Measurements from ENCODE around the gene IPO13. TPM values are rescaled to one million over a fixed set of nuclear protein-coding genes. Genes with fewer than 3 reads are reported as not detected.

IPO13 gene
- total RNA-seq, 1 donor from 2014 or later, result 53.2 TPM

- peaks cover 8% of the 10 kb centered on the region for H3K9me3 Mint-ChIP-seq (ENCODE audit: unreplicated experiment)
- peak overlapping the region; percentile 71 for H3K4me3 Mint-ChIP-seq (ENCODE audit: unreplicated experiment)
- peak; percentile 51 for DNase-seq
- no peak overlapping the region for H3K27ac Mint-ChIP-seq (ENCODE audit: unreplicated experiment)
- peaks cover 16% of the 10 kb centered on the region for H3K4me1 Mint-ChIP-seq (ENCODE audit: low read depth, unreplicated experiment)
- H3K36me3 Mint-ChIP-seq (ENCODE audit: unreplicated experiment), result peaks cover 12% of the 10 kb centered on the region
- TF ChIP-seq CTCF (IDR thresholded peaks at IDR 0.05; ENCODE audit: partially characterized antibody, unreplicated experiment), result peak; percentile 44
- H3K27me3 Mint-ChIP-seq (ENCODE audit: unreplicated experiment), result peaks cover 21% of the 10 kb centered on the region
These were observed 10.2 kb upstream of the IPO13 start for GRCh38 chr1:43936431-43937151.

DNA sequence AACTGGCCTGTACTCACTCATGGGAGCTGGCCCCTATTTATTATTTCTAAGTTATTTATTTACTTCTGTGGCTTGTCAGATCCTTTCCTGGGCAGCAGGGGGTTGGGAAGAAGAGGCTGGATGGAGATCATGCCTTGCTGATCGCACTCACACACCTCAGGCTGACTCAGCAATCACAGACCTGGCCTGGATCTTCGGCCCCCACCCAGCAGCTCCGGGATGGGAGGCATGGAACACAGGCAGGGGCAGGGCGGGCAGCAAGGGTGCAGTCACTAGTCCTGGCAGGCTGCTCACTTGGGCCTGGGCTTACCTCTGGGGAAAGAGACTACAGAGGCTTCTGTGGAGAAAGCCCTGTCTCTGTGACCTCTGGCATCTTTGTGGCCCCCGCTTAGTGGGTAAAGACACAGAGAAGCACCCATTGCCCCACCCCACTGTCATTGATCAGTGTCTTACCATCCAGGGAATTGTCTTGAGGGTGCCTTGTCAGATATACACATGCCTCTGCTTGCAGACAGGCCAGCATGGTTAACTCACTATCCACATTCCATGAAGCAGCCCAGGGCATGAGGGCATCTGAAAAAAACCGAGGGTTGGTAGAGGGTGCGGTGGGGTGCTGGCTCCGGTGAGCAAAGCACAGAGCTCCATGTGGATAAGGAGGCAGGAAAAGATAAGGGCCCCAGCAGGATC, 9.4 kb upstream of the IPO13 start:
- no peak for DNase-seq
- no peak for TF ChIP-seq CTCF (IDR thresholded peaks at IDR 0.05; ENCODE audit: partially characterized antibody, unreplicated experiment)
- peaks cover 8% of the 10 kb centered on the region for H3K9me3 Mint-ChIP-seq (ENCODE audit: unreplicated experiment)
- peak overlapping the region; percentile 11 for H3K4me3 Mint-ChIP-seq (ENCODE audit: unreplicated experiment)
- peaks cover 24% of the 10 kb centered on the region for H3K27me3 Mint-ChIP-seq (ENCODE audit: unreplicated experiment)
- H3K27ac Mint-ChIP-seq (ENCODE audit: unreplicated experiment), result no peak overlapping the region
- H3K4me1 Mint-ChIP-seq (ENCODE audit: low read depth, unreplicated experiment), result peaks cover 15% of the 10 kb centered on the region
- H3K36me3 Mint-ChIP-seq (ENCODE audit: unreplicated experiment), result peaks cover 12% of the 10 kb centered on the region

DNA sequence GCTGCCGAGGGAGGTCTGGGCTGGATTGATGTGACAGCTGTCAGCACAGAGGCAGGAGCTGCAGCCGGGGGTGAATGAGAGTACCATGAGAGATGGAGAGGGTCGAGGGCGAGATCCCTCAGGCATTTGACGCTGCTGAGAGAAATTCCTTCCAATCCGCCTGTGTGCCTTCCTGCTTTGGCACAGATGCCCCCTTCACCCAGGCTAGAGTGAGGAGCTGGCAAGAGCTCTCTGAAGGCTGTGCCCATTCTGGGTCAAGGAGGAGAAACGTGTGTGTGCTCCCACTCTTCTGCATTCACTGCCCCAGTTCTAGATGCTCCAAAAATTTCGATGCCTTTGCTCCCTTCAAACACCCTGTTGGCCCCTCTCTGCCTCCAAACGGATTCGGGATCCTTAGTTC, 8.4 kb upstream of the IPO13 start:
- Mint-ChIP-seq H3K4me3 (ENCODE audit: unreplicated experiment) (no peak overlapping the region), H3K27ac (ENCODE audit: unreplicated experiment) (no peak overlapping the region), H3K36me3 (ENCODE audit: unreplicated experiment) (peaks cover 5% of the 10 kb centered on the region), H3K27me3 (ENCODE audit: unreplicated experiment) (peaks cover 17% of the 10 kb centered on the region), H3K4me1 (ENCODE audit: low read depth, unreplicated experiment) (peaks cover 7% of the 10 kb centered on the region), H3K9me3 (ENCODE audit: unreplicated experiment) (peaks cover 2% of the 10 kb centered on the region)
- DNase-seq, result no peak
- TF ChIP-seq CTCF (IDR thresholded peaks at IDR 0.05; ENCODE audit: partially characterized antibody, unreplicated experiment), result no peak

GRCh38 chr1:43938892-43939587, 7.7 kb upstream of the IPO13 start:
- H3K27ac Mint-ChIP-seq (ENCODE audit: unreplicated experiment), result no peak overlapping the region
- peaks cover 7% of the 10 kb centered on the region for H3K4me1 Mint-ChIP-seq (ENCODE audit: low read depth, unreplicated experiment)
- H3K36me3 Mint-ChIP-seq (ENCODE audit: unreplicated experiment), result peaks cover 5% of the 10 kb centered on the region
- peaks cover 17% of the 10 kb centered on the region for H3K27me3 Mint-ChIP-seq (ENCODE audit: unreplicated experiment)
- no peak for DNase-seq
- no peak for TF ChIP-seq CTCF (IDR thresholded peaks at IDR 0.05; ENCODE audit: partially characterized antibody, unreplicated experiment)
- H3K9me3 Mint-ChIP-seq (ENCODE audit: unreplicated experiment), result peaks cover 2% of the 10 kb centered on the region
- no peak overlapping the region for H3K4me3 Mint-ChIP-seq (ENCODE audit: unreplicated experiment)
